ENCODE measurements around the gene C17orf67. TPM values are rescaled to one million over a fixed set of nuclear protein-coding genes. Genes with fewer than 3 reads are reported as not detected.

C17orf67 gene
- total RNA-seq, 3 donors from 2014 or later: 2.0 to 2.3 (median 2.2) TPM

- Mint-ChIP-seq H3K36me3 (ENCODE audit: insufficient read depth) (no peaks in the 10 kb centered on the region), H3K9me3 (no peaks in the 10 kb centered on the region), H3K4me1 (ENCODE audit: low read depth) (peaks cover 41% of the 10 kb centered on the region), H3K4me3 (no peak overlapping the region), H3K27me3 (ENCODE audit: low read depth) (peaks cover 6% of the 10 kb centered on the region)
- DNase-seq (no peak), ATAC-seq (no peak)
These were observed 51.4 kb downstream of the C17orf67 start for GRCh38 chr17:56782338-56782737.

- H3K9me3 Mint-ChIP-seq: no peaks in the 10 kb centered on the region
- ATAC-seq: no peak
- no peaks in the 10 kb centered on the region for H3K36me3 Mint-ChIP-seq (ENCODE audit: insufficient read depth)
- H3K4me3 Mint-ChIP-seq: no peak overlapping the region
- peaks cover 6% of the 10 kb centered on the region for H3K27me3 Mint-ChIP-seq (ENCODE audit: low read depth)
- no peak for DNase-seq
- H3K4me1 Mint-ChIP-seq (ENCODE audit: low read depth): peaks cover 37% of the 10 kb centered on the region
These were observed 51.8 kb downstream of the C17orf67 start for GRCh38 chr17:56781906-56782305.

GRCh38 chr17:56779898-56780777 lies 53.6 kb downstream of the C17orf67 start:
- DNase-seq (peak; percentile 82), ATAC-seq (peak; percentile 98)
- Mint-ChIP-seq H3K27me3 (ENCODE audit: low read depth) (peaks cover 6% of the 10 kb centered on the region), H3K9me3 (no peaks in the 10 kb centered on the region), H3K4me1 (ENCODE audit: low read depth) (peaks cover 22% of the 10 kb centered on the region), H3K4me3 (peak overlapping the region; percentile 89), H3K36me3 (ENCODE audit: insufficient read depth) (no peaks in the 10 kb centered on the region)

GRCh38 chr17:56779322-56779721 lies 54.4 kb downstream of the C17orf67 start:
- no peaks in the 10 kb centered on the region for H3K9me3 Mint-ChIP-seq
- H3K4me1 Mint-ChIP-seq (ENCODE audit: low read depth): peaks cover 19% of the 10 kb centered on the region
- H3K4me3 Mint-ChIP-seq: peak overlapping the region; percentile 89
- DNase-seq: no peak
- peaks cover 6% of the 10 kb centered on the region for H3K27me3 Mint-ChIP-seq (ENCODE audit: low read depth)
- no peaks in the 10 kb centered on the region for H3K36me3 Mint-ChIP-seq (ENCODE audit: insufficient read depth)
- ATAC-seq: no peak

GRCh38 chr17:56778898-56779297 lies 54.8 kb downstream of the C17orf67 start:
- DNase-seq: no peak
- H3K4me3 Mint-ChIP-seq: peak overlapping the region; percentile 89
- no peaks in the 10 kb centered on the region for H3K9me3 Mint-ChIP-seq
- no peak for ATAC-seq
- H3K4me1 Mint-ChIP-seq (ENCODE audit: low read depth): peaks cover 19% of the 10 kb centered on the region
- peaks cover 6% of the 10 kb centered on the region for H3K27me3 Mint-ChIP-seq (ENCODE audit: low read depth)
- H3K36me3 Mint-ChIP-seq (ENCODE audit: insufficient read depth): no peaks in the 10 kb centered on the region

- no peak for DNase-seq
These were observed 55.9 kb downstream of the C17orf67 start for GRCh38 chr17:56777859-56778258.

GRCh38 chr17:56774650-56775049 lies 59.1 kb downstream of the C17orf67 start:
- Mint-ChIP-seq H3K27me3 (ENCODE audit: low read depth) (no peaks in the 10 kb centered on the region), H3K4me3 (no peak overlapping the region), H3K9me3 (no peaks in the 10 kb centered on the region), H3K4me1 (ENCODE audit: low read depth) (peaks cover 11% of the 10 kb centered on the region), H3K36me3 (ENCODE audit: insufficient read depth) (no peaks in the 10 kb centered on the region)
- no peak for DNase-seq
- ATAC-seq: no peak

More at GRCh38 chr17:56777859-56778258, 55.9 kb downstream of the C17orf67 start:
- ATAC-seq: no peak
- peaks cover 19% of the 10 kb centered on the region for H3K4me1 Mint-ChIP-seq (ENCODE audit: low read depth)
- H3K36me3 Mint-ChIP-seq (ENCODE audit: insufficient read depth): no peaks in the 10 kb centered on the region
- no peak overlapping the region for H3K4me3 Mint-ChIP-seq
- no peaks in the 10 kb centered on the region for H3K9me3 Mint-ChIP-seq
- peaks cover 6% of the 10 kb centered on the region for H3K27me3 Mint-ChIP-seq (ENCODE audit: low read depth)

GRCh38 chr17:56773124-56773523 lies 60.6 kb downstream of the C17orf67 start:
- no peaks in the 10 kb centered on the region for H3K36me3 Mint-ChIP-seq (ENCODE audit: insufficient read depth)
- no peaks in the 10 kb centered on the region for H3K9me3 Mint-ChIP-seq
- DNase-seq: no peak
- no peaks in the 10 kb centered on the region for H3K27me3 Mint-ChIP-seq (ENCODE audit: low read depth)
- H3K4me3 Mint-ChIP-seq: no peak overlapping the region
- no peaks in the 10 kb centered on the region for H3K4me1 Mint-ChIP-seq (ENCODE audit: low read depth)
- ATAC-seq: no peak

GRCh38 chr17:56772442-56772841 lies 61.3 kb downstream of the C17orf67 start:
- H3K36me3 Mint-ChIP-seq (ENCODE audit: insufficient read depth): no peaks in the 10 kb centered on the region
- no peak for DNase-seq
- H3K4me1 Mint-ChIP-seq (ENCODE audit: low read depth): no peaks in the 10 kb centered on the region
- no peak for ATAC-seq
- H3K4me3 Mint-ChIP-seq: no peak overlapping the region
- no peaks in the 10 kb centered on the region for H3K9me3 Mint-ChIP-seq
- H3K27me3 Mint-ChIP-seq (ENCODE audit: low read depth): no peaks in the 10 kb centered on the region

- no peaks in the 10 kb centered on the region for H3K9me3 Mint-ChIP-seq
These were observed 61.7 kb downstream of the C17orf67 start for GRCh38 chr17:56771975-56772374.

GRCh38 chr17:56771563-56771962 lies 62.2 kb downstream of the C17orf67 start:
- ATAC-seq: no peak
- Mint-ChIP-seq H3K36me3 (ENCODE audit: insufficient read depth) (no peaks in the 10 kb centered on the region), H3K27me3 (ENCODE audit: low read depth) (no peaks in the 10 kb centered on the region), H3K4me3 (no peak overlapping the region), H3K4me1 (ENCODE audit: low read depth) (no peaks in the 10 kb centered on the region), H3K9me3 (no peaks in the 10 kb centered on the region)
- no peak for DNase-seq

More at GRCh38 chr17:56771975-56772374, 61.7 kb downstream of the C17orf67 start:
- ATAC-seq (no peak), DNase-seq (no peak)
- H3K4me3 Mint-ChIP-seq: no peak overlapping the region
- H3K27me3 Mint-ChIP-seq (ENCODE audit: low read depth): no peaks in the 10 kb centered on the region
- no peaks in the 10 kb centered on the region for H3K36me3 Mint-ChIP-seq (ENCODE audit: insufficient read depth)
- H3K4me1 Mint-ChIP-seq (ENCODE audit: low read depth): no peaks in the 10 kb centered on the region

- no peaks in the 10 kb centered on the region for H3K9me3 Mint-ChIP-seq
These were observed 63.3 kb downstream of the C17orf67 start for GRCh38 chr17:56770427-56770826.

GRCh38 chr17:56765449-56765848 lies 68.3 kb downstream of the C17orf67 start:
- Mint-ChIP-seq H3K36me3 (ENCODE audit: insufficient read depth) (no peaks in the 10 kb centered on the region), H3K4me1 (ENCODE audit: low read depth) (peaks cover 16% of the 10 kb centered on the region)

More at GRCh38 chr17:56770427-56770826, 63.3 kb downstream of the C17orf67 start:
- Mint-ChIP-seq H3K4me1 (ENCODE audit: low read depth) (no peaks in the 10 kb centered on the region), H3K27me3 (ENCODE audit: low read depth) (peaks cover 3% of the 10 kb centered on the region), H3K4me3 (no peak overlapping the region), H3K36me3 (ENCODE audit: insufficient read depth) (no peaks in the 10 kb centered on the region)
- ATAC-seq (no peak), DNase-seq (no peak)

GRCh38 chr17:56762988-56763387 lies 70.7 kb downstream of the C17orf67 start:
- ATAC-seq (peak; percentile 86), DNase-seq (no peak)
- Mint-ChIP-seq H3K36me3 (ENCODE audit: insufficient read depth) (no peaks in the 10 kb centered on the region), H3K27me3 (ENCODE audit: low read depth) (peaks cover 3% of the 10 kb centered on the region), H3K9me3 (no peaks in the 10 kb centered on the region), H3K4me3 (no peak overlapping the region), H3K4me1 (ENCODE audit: low read depth) (peaks cover 16% of the 10 kb centered on the region)

More at GRCh38 chr17:56765449-56765848, 68.3 kb downstream of the C17orf67 start:
- Mint-ChIP-seq H3K4me3 (no peak overlapping the region), H3K27me3 (ENCODE audit: low read depth) (peaks cover 3% of the 10 kb centered on the region), H3K9me3 (no peaks in the 10 kb centered on the region)
- ATAC-seq (no peak), DNase-seq (no peak)

GRCh38 chr17:56762144-56762543 lies 71.6 kb downstream of the C17orf67 start:
- H3K27me3 Mint-ChIP-seq (ENCODE audit: low read depth): peaks cover 3% of the 10 kb centered on the region
- peaks cover 16% of the 10 kb centered on the region for H3K4me1 Mint-ChIP-seq (ENCODE audit: low read depth)
- DNase-seq: no peak
- H3K4me3 Mint-ChIP-seq: no peak overlapping the region
- no peaks in the 10 kb centered on the region for H3K9me3 Mint-ChIP-seq
- no peak for ATAC-seq
- H3K36me3 Mint-ChIP-seq (ENCODE audit: insufficient read depth): no peaks in the 10 kb centered on the region

All from activated T-cell treated with anti-CD3 and anti-CD28 coated beads, Interleukin-2, amount 50 U/mL, for 4 hours (primary cell).